Measurements from ENCODE around the gene GYS1.

GRCh38 chr19:48968179-48968661, 24.9 kb downstream of the GYS1 start:
- peak; percentile 23 for TF ChIP-seq POLR2A (IDR thresholded peaks at IDR 0.05; ENCODE audit: low read length)
- TF ChIP-seq GATA1 (IDR thresholded peaks at IDR 0.05; ENCODE audit: low read depth, low read length), result no peak

Data from erythroblast (primary cell).